Caco-2 (cell line): Measurements from ENCODE around the gene TRPC4AP. TPM values are rescaled to one million over a fixed set of nuclear protein-coding genes. Genes with fewer than 3 reads are reported as not detected.
A peak's percentile ranks its signal among the peaks of the same experiment; 100 is the strongest.

Experiments
- BruUV-seq: library from RNA; stranded (reverse); fragments of 400-500 nt; replicated peaks from 2 replicates; lab custom pipeline; 2021; lab: Mats Ljungman, UMichigan
- CTCF ChIA-PET: fragments of 300-600 bp; sonication (Branson Sonifier 250); formaldehyde crosslinking; loops from one replicate; lab custom pipeline; 2022; ENCODE audit warnings: antibody characterized with exemption; lab: Charles Lee
- POLR2A ChIA-PET: fragments of 300-600 bp; sonication (Branson Sonifier 250); formaldehyde crosslinking; loops from one replicate; lab custom pipeline; 2022; ENCODE audit warnings: antibody characterized with exemption; lab: Charles Lee
- DNase-seq, 2 experiments: peaks; one replicate each; pipeline versions ENCODE4 v3.0.0 to v3.0.0-alpha.2; 2020 to 2022
- H3K27me3 ChIP-seq: replicated peaks from 2 replicates; pipeline ENCODE4 v1.6.0; 2011; ENCODE audit warnings: low read length; ENCODE audit not compliant: control insufficient read depth, insufficient read depth
- H3K36me3 ChIP-seq: 2 replicates; pipeline ENCODE4 v1.5.1; 2011; ENCODE audit warnings: low read length; ENCODE audit not compliant: control insufficient read depth, insufficient read depth
- H3K4me1 ChIP-seq: fragments of 250-450 bp; sonication (Bioruptor Pico); 2 replicates; pipeline ENCODE4 v1.5.1; 2020; ENCODE audit warnings: mild to moderate bottlenecking
- H3K4me3 ChIP-seq: 2 replicates; pipeline ENCODE4 v1.5.1; 2011; ENCODE audit warnings: low read depth, mild to moderate bottlenecking, control low read depth, low read length
- H3K9me3 ChIP-seq: fragments of 250-450 bp; sonication (Bioruptor Pico); 2 replicates; pipeline ENCODE4 v1.5.1; 2020; ENCODE audit warnings: mild to moderate bottlenecking, moderate library complexity
- H3K27ac Mint-ChIP-seq: one replicate; pipeline ENCODE4 v1.8.0; 2022; ENCODE audit warnings: mixed read lengths; ENCODE audit not compliant: unreplicated experiment
- H3K27me3 Mint-ChIP-seq: one replicate; pipeline ENCODE4 v1.8.0; 2022; ENCODE audit warnings: mixed read lengths; ENCODE audit not compliant: insufficient read depth, unreplicated experiment
- H3K36me3 Mint-ChIP-seq: one replicate; pipeline ENCODE4 v1.8.0; 2022; ENCODE audit warnings: mild to moderate bottlenecking, mixed read lengths; ENCODE audit not compliant: insufficient read depth, unreplicated experiment
- H3K4me1 Mint-ChIP-seq: one replicate; pipeline ENCODE4 v1.8.0; 2022; ENCODE audit warnings: low read depth, mixed read lengths; ENCODE audit not compliant: unreplicated experiment
- H3K4me3 Mint-ChIP-seq: one replicate; pipeline ENCODE4 v1.8.0; 2022; ENCODE audit warnings: mild to moderate bottlenecking, moderate library complexity, mixed read lengths; ENCODE audit not compliant: unreplicated experiment
- H3K9me3 Mint-ChIP-seq: one replicate; pipeline ENCODE4 v1.8.0; 2022; ENCODE audit warnings: mixed read lengths; ENCODE audit not compliant: unreplicated experiment
- intact Hi-C: fragments of 100-400 bp; cut with micrococcal nuclease; formaldehyde crosslinking; loops from one replicate; pipeline ENCODE4 v1.10.0; 2022; ENCODE audit not compliant: unreplicated experiment
- total RNA-seq: library from RNA; stranded (reverse); gene quantifications from 2 replicates; pipeline ENCODE4 v1.2.3, GENCODE V29; 2022
- TF ChIP-seq, protein P1 (sequence below), 2 experiments: fragments of 200-600 bp in 1 of 2; IDR thresholded peaks; 1 replicate in 1 of 2; 2 replicates in 1 of 2; pipeline versions ENCODE4 v1.5.1 to v1.8.0; 2011 to 2022; ENCODE audit warnings: antibody characterized with exemption in 1 of 2, control low read depth in 1 of 2, inconsistent platforms in 1 of 2, low read depth in 1 of 2, low read length in 1 of 2, mild to moderate bottlenecking in 1 of 2, moderate library complexity in 1 of 2; ENCODE audit not compliant: insufficient read depth in 1 of 2, severe bottlenecking in 1 of 2, unreplicated experiment in 1 of 2

The TRPC4AP gene
- total RNA-seq, 1 experiment from 2014 or later, result 144 TPM

- Mint-ChIP-seq H3K9me3 (no peaks in the 10 kb centered on the region), H3K36me3 (peaks cover 62% of the 10 kb centered on the region), H3K27ac (no peak overlapping the region), H3K27me3 (no peaks in the 10 kb centered on the region), H3K4me3 (no peak overlapping the region), H3K4me1 (no peaks in the 10 kb centered on the region)
- TF ChIP-seq, protein P1, sequence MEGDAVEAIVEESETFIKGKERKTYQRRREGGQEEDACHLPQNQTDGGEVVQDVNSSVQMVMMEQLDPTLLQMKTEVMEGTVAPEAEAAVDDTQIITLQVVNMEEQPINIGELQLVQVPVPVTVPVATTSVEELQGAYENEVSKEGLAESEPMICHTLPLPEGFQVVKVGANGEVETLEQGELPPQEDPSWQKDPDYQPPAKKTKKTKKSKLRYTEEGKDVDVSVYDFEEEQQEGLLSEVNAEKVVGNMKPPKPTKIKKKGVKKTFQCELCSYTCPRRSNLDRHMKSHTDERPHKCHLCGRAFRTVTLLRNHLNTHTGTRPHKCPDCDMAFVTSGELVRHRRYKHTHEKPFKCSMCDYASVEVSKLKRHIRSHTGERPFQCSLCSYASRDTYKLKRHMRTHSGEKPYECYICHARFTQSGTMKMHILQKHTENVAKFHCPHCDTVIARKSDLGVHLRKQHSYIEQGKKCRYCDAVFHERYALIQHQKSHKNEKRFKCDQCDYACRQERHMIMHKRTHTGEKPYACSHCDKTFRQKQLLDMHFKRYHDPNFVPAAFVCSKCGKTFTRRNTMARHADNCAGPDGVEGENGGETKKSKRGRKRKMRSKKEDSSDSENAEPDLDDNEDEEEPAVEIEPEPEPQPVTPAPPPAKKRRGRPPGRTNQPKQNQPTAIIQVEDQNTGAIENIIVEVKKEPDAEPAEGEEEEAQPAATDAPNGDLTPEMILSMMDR (IDR thresholded peaks at IDR 0.05; ENCODE audit: insufficient read depth in 1 of 2, low read depth in 1 of 2, low read length in 1 of 2, severe bottlenecking in 1 of 2, unreplicated experiment in 1 of 2), result no peak
- Histone ChIP-seq H3K27me3 (no peaks in the 10 kb centered on the region), H3K4me3 (no peak overlapping the region), H3K4me1 (no peaks in the 10 kb centered on the region), H3K9me3 (no peaks in the 10 kb centered on the region), H3K36me3 (peaks cover 9% of the 10 kb centered on the region)
- BruUV-seq, result no TSS peak
- intact Hi-C loops, result no loop called here
- peak in 1 of 2 experiments; percentile 39 for DNase-seq
- ChIA-PET CTCF (no interaction called here), POLR2A (no interaction called here)
Measured at GRCh38 chr20:35021063-35021462, 71.5 kb downstream of the TRPC4AP start.

- CTCF ChIA-PET, result no interaction called here
- H3K36me3 ChIP-seq, result peaks cover 9% of the 10 kb centered on the region
Measured at GRCh38 chr20:35020108-35020928, 72.3 kb downstream of the TRPC4AP start.

DNA sequence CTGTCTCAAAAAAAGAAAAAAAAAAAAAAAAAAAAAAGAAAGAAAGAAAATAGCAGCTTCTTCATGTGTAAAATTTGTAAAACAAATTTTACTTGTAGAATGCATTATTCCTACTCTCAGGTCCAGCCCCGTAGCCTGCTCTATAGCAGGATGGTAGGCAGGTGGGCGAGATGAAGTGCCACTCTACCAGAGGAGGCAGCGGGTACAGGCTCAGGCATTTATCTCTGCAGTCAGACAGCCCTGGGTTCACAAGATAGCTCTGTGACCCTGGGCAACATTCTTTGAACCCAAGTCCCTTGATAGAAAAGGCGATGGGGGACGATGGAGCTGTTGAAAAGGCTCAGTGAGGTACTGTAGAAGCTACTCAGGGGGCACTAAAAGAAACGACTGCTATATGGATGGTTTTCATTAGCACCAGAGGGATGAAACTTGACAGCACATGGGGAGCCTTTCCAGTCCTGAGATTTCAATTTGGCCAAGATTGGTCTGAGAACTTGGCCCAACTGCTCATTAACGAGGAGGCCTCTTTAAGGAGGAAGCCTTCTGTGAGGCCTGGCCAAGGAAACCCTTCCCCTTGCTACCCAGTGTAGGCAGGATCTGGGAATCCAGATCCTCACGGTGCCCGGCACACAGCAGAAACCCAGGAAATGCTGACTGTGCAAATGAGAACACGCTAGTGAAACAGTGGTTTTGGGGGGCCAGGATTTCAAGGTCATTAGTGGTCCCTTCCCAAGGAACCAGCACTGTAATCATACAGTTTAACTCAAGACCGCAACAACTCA, 73.8 kb downstream of the TRPC4AP start:
- Histone ChIP-seq H3K4me1 (no peaks in the 10 kb centered on the region), H3K4me3 (no peak overlapping the region), H3K9me3 (no peaks in the 10 kb centered on the region), H3K27me3 (no peaks in the 10 kb centered on the region), H3K36me3 (peaks cover 6% of the 10 kb centered on the region)
- H3K36me3 Mint-ChIP-seq, result peaks cover 65% of the 10 kb centered on the region
- no peaks in the 10 kb centered on the region for H3K9me3 Mint-ChIP-seq
- ChIA-PET POLR2A (interaction anchor here (0.9 kb wide), 1 partner anchor 20 kb away, joined by 4 read pairs; no protein-coding TSS in a partner anchor), CTCF (interaction anchor here (1.2 kb wide), 1 partner anchor 145 kb away, joined by 4 read pairs; no protein-coding TSS in a partner anchor)
- BruUV-seq, result no TSS peak
- H3K27ac Mint-ChIP-seq, result no peak overlapping the region
- intact Hi-C loops, result no loop called here
- TF ChIP-seq, protein P1 (IDR thresholded peaks at IDR 0.05; ENCODE audit: insufficient read depth in 1 of 2, low read depth in 1 of 2, low read length in 1 of 2, severe bottlenecking in 1 of 2, unreplicated experiment in 1 of 2), result no peak
- no peak overlapping the region for H3K4me3 Mint-ChIP-seq
- H3K4me1 Mint-ChIP-seq, result no peaks in the 10 kb centered on the region
- peak in 1 of 2 experiments; percentile 32 for DNase-seq
- H3K27me3 Mint-ChIP-seq, result no peaks in the 10 kb centered on the region

More at GRCh38 chr20:35020108-35020928, 72.3 kb downstream of the TRPC4AP start:
- no peaks in the 10 kb centered on the region for H3K27me3 ChIP-seq
- H3K27me3 Mint-ChIP-seq, result no peaks in the 10 kb centered on the region
- DNase-seq, result peak in 1 of 2 experiments; percentile 35
- POLR2A ChIA-PET, result no interaction called here
- no peak overlapping the region for H3K4me3 Mint-ChIP-seq
- TF ChIP-seq, protein P1 (IDR thresholded peaks at IDR 0.05; ENCODE audit: insufficient read depth in 1 of 2, low read depth in 1 of 2, low read length in 1 of 2, severe bottlenecking in 1 of 2, unreplicated experiment in 1 of 2), result no peak
- H3K4me1 ChIP-seq, result no peaks in the 10 kb centered on the region
- peaks cover 63% of the 10 kb centered on the region for H3K36me3 Mint-ChIP-seq
- H3K27ac Mint-ChIP-seq, result no peak overlapping the region
- no TSS peak for BruUV-seq
- intact Hi-C loops, result no loop called here
- H3K9me3 Mint-ChIP-seq, result no peaks in the 10 kb centered on the region
- H3K4me3 ChIP-seq, result no peak overlapping the region
- H3K9me3 ChIP-seq, result no peaks in the 10 kb centered on the region
- no peaks in the 10 kb centered on the region for H3K4me1 Mint-ChIP-seq
